ENCODE data around the gene GSTA4.

Gene GSTA4

DNA sequence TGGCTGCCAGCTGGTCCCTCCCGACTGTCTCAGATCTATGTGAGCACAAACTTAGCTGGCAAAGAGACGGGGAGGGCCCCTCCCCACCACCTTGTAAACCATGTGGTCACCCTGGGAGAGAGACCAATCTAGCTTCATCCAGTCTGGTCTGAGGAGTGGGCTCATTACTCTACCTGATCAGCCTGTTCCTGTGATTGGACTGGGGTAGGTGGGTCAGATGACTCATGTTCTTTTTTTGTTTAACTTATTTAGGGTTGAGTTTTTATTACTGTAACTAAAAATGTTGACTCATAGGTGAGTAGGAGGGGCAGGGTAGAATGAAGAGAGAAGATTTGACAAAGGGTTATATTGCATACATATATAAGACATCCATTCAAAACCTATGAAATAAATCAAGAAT, 4.7 kb downstream of the GSTA4 start:
- H3K4me3 ChIP-seq (ENCODE audit: low read depth, low read length) = no peak overlapping the region
- TF ChIP-seq, protein P1, sequence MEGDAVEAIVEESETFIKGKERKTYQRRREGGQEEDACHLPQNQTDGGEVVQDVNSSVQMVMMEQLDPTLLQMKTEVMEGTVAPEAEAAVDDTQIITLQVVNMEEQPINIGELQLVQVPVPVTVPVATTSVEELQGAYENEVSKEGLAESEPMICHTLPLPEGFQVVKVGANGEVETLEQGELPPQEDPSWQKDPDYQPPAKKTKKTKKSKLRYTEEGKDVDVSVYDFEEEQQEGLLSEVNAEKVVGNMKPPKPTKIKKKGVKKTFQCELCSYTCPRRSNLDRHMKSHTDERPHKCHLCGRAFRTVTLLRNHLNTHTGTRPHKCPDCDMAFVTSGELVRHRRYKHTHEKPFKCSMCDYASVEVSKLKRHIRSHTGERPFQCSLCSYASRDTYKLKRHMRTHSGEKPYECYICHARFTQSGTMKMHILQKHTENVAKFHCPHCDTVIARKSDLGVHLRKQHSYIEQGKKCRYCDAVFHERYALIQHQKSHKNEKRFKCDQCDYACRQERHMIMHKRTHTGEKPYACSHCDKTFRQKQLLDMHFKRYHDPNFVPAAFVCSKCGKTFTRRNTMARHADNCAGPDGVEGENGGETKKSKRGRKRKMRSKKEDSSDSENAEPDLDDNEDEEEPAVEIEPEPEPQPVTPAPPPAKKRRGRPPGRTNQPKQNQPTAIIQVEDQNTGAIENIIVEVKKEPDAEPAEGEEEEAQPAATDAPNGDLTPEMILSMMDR (IDR thresholded peaks at IDR 0.05; ENCODE audit: low read depth, low read length) = no peak

DNA sequence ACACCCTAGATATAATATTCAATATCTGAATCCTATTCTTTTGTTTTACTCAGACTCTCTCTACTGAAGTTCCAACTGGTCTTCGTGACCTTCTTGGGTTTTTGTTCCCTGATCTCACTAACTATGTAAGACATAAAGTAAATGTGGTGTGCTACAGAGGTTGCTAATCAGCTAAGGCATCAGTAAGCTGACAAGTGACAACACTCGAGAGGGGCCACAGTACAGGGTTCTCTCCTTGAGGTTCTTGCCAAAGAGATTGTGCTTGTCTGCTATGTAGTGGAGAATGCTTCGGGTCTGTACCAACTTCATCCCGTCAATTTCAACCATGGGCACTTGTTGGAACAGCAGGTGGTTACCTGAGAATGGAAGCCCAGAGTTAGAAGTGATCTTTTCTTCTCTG, 9.9 kb downstream of the GSTA4 start:
- TF ChIP-seq, protein P1 (IDR thresholded peaks at IDR 0.05; ENCODE audit: low read depth, low read length) = no peak
- no peak overlapping the region for H3K4me3 ChIP-seq (ENCODE audit: low read depth, low read length)

DNA sequence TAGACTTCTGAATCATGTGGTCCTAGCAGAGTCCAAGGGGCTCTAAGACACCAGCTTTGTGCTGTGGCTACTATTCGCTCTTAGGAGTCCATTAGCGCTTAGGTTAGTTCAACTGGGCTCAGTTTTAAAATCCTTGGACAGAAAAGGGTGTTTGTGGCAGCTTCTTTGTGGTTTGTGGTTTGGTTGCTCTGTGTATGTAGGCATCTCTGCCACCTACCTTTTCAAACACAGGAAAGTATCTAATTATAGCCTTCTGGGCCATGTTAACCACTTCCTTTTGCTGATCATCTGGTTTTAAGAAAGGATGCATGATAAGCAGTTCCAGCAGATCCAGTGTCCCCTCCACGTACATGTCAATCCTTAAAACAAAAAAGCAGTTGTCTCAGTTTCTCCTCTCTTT, 10.8 kb downstream of the GSTA4 start:
- TF ChIP-seq, protein P1 (IDR thresholded peaks at IDR 0.05; ENCODE audit: low read depth, low read length) = no peak
- no peak overlapping the region for H3K4me3 ChIP-seq (ENCODE audit: low read depth, low read length)

DNA sequence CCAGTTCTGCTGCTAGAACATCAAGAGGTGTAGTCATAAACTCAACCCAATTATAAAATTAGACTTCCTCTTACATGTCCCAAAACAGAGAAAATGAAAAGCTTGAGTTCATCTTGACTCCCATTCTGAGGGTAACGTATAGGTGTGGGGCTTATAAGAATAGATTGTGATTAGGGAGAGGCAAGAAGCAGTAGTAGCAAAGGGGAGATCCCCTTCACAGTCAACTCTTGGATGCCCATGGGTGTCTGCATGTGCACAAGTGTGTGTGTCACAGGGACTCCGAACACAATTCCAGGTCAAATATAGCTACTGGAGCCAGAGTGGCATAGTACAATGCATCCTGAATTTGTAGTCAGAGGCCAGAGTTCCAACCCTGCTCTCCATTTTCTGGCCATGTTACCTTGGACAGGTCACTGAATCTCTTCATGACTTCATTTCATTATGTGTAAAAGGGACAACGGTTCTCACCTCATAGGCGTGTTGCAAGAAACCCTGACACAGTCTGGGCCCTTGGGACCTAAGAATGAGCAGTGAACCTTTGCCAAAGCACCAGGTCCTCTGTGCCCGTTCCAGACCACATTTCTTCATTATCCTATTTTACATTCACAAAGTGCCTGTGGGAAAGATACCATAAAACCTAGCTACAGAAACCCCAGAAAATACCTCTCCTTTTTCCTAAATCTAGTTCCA, 11.8 kb downstream of the GSTA4 start:
- H3K4me3 ChIP-seq (ENCODE audit: low read depth, low read length) = no peak overlapping the region
- TF ChIP-seq, protein P1 (IDR thresholded peaks at IDR 0.05; ENCODE audit: low read depth, low read length) = no peak

DNA sequence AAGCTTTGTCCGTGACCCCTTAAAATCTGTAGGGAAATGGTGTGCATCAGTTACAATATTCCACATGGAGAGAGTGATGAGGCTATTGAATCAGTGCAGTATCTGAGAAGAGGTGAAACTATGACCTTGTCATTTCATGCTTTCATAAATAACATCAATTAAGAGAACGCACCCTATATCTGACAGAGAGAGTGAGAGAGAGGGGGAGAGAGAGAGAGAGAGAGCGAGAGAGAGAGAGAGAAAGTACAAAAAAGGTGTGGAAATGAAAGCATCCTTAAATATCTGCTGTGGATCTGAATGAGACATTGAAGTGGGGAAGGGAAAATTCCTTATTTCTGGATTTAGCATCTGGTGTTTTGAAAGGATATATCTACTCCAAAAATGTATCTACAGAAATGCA, 12.4 kb downstream of the GSTA4 start:
- no peak overlapping the region for H3K4me3 ChIP-seq (ENCODE audit: low read depth, low read length)
- TF ChIP-seq, protein P1 (IDR thresholded peaks at IDR 0.05; ENCODE audit: low read depth, low read length) = no peak

DNA sequence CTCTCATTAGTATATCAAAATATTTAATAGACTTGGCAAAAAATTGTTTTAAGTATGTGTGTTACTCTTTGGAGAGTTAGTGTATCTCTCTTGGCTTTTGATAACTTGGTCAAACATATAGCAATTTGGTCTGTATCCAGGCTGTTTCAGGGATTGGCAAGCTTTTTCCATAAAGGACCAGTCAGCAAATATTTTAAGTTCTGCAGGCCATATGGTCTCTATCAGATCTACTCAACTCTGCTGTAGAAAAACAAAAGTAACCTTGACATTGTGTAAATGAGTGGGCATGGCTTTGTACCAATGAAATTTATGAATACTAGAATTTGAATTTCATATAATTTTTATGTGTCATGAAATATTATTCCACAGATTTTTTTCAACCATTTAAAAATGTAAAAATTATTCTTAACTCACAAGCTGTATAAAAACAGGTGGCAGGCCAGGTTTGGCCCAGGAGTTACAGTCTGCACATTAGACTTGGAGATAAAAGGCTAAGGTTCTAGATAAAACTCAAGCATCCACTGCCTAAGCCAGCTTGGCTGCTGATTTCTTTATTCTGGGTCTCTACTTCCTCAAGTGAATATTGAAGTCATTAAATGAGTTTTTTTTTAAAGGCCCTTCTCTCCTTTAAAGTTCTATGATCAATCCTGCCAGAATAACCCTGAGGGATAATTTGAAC, 13.7 kb downstream of the GSTA4 start:
- TF ChIP-seq, protein P1 (IDR thresholded peaks at IDR 0.05; ENCODE audit: low read depth, low read length) = no peak
- H3K4me3 ChIP-seq (ENCODE audit: low read depth, low read length) = no peak overlapping the region

DNA sequence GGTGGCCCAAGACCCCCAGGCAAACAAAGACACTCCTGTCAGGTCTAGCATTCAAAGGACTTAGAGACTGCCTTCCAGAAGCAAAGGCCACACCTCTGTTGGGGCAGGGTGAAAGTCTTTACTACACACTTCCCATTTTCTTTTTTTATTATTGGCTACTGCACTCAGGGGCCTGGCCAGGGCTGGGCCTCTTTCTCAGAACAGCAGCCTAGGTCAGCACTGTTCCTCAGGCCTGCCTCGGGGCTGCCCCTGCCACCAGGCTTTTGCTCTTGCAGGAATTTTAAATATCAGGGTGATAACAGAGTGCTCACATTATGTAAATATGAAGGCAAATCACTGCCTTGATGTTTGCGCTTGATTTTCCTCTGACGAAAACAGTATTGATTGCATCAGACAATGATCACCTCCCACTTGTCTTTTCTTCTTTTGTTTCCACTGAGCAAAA, 18.5 kb downstream of the GSTA4 start:
- no peak overlapping the region for H3K4me3 ChIP-seq (ENCODE audit: low read depth, low read length)
- TF ChIP-seq, protein P1 (IDR thresholded peaks at IDR 0.05; ENCODE audit: low read depth, low read length) = no peak

Measured in WI38 (cell line).